Endothelial cell of umbilical vein (primary cell): ENCODE data around the gene STARD5. TPM values are rescaled to one million over a fixed set of nuclear protein-coding genes. Genes with fewer than 3 reads are reported as not detected.

Experiments used
- BruUV-seq: library from RNA; stranded (reverse); fragments of 400-500 nt; replicated peaks from 2 replicates; lab custom pipeline; 2021; lab: Mats Ljungman, UMichigan
- CTCF ChIA-PET: fragments of 300-600, 350-600 bp; sonication (Branson Sonifier 250); formaldehyde crosslinking; loops from one replicate; lab custom pipeline; 2021; ENCODE audit warnings: antibody characterized with exemption, inconsistent platforms; lab: Charles Lee
- POLR2A ChIA-PET: fragments of 300-600, 350-600 bp; sonication (Branson Sonifier 250); formaldehyde crosslinking; loops from one replicate; lab custom pipeline; 2021; ENCODE audit warnings: antibody characterized with exemption, inconsistent platforms; lab: Charles Lee
- DNase-seq: peaks from one replicate; pipeline ENCODE4 v3.0.0-alpha.2; 2011; ENCODE audit warnings: low read depth, low spot score
- FAIRE-seq: peaks from 2 replicates; lab custom pipeline; 2011; peaks lifted over from hg19 to GRCh38; lab: Jason Lieb, UNC
- H2AFZ ChIP-seq: 2 replicates; pipeline ENCODE4 v1.6.0; 2012; ENCODE audit warnings: low read depth, low read length, control low read depth, inconsistent platforms
- H3K27ac ChIP-seq: 2 replicates; pipeline ENCODE4 v1.5.1; 2011; ENCODE audit warnings: low read depth, mild to moderate bottlenecking, control low read depth, low read length, moderate library complexity; ENCODE audit not compliant: insufficient read depth
- H3K27me3 ChIP-seq, 2 experiments: 2 replicates each; pipeline versions ENCODE4 v1.6.0 to v1.6.1; 2011; ENCODE audit warnings: low read length in 2 of 2, mixed read lengths in 1 of 2; ENCODE audit not compliant: control insufficient read depth in 2 of 2, insufficient read depth in 2 of 2
- H3K36me3 ChIP-seq, 2 experiments: 2 replicates in 1 of 2; 3 replicates in 1 of 2; pipeline ENCODE4 v1.5.1; 2011; ENCODE audit warnings: low read length in 2 of 2, mild to moderate bottlenecking in 1 of 2, moderate library complexity in 1 of 2; ENCODE audit not compliant: control insufficient read depth in 2 of 2, insufficient read depth in 2 of 2; ENCODE audit errors: extremely low read depth in 1 of 2
- H3K4me1 ChIP-seq: 3 replicates; pipeline ENCODE4 v1.5.1; 2011; ENCODE audit warnings: mild to moderate bottlenecking, low read length; ENCODE audit not compliant: control insufficient read depth, insufficient read depth; ENCODE audit errors: extremely low read depth
- H3K4me2 ChIP-seq: 2 replicates; pipeline ENCODE4 v1.6.1; 2011; ENCODE audit warnings: low read length, control low read depth, mixed read lengths; ENCODE audit not compliant: insufficient read depth
- H3K4me3 ChIP-seq, 3 experiments: fragments of 200-600 bp in 1 of 3; sonication (generic), shearing (Covaris generic) in 1 of 3; replicated peaks in 1 of 3; 2 replicates each; pipeline ENCODE4 v1.5.1; 2011 to 2016; ENCODE audit warnings: control low read depth in 3 of 3, low read length in 3 of 3, mild to moderate bottlenecking in 2 of 3, inconsistent platforms in 1 of 3, low read depth in 1 of 3, moderate library complexity in 1 of 3; ENCODE audit not compliant: insufficient read depth in 1 of 3
- H3K79me2 ChIP-seq: 2 replicates; pipeline ENCODE4 v1.6.0; 2012; ENCODE audit warnings: low read length, inconsistent platforms; ENCODE audit not compliant: control insufficient read depth, insufficient read depth
- H3K9ac ChIP-seq: replicated peaks from 2 replicates; pipeline ENCODE3; 2011; ENCODE audit warnings: low read length, control low read depth; ENCODE audit not compliant: insufficient read depth; ENCODE audit errors: extremely low read depth
- H3K9me1 ChIP-seq: replicated peaks from 3 replicates; pipeline ENCODE4 v1.6.0; 2011; ENCODE audit warnings: mild to moderate bottlenecking, low read length; ENCODE audit not compliant: control insufficient read depth, insufficient read depth; ENCODE audit errors: extremely low read depth
- H3K9me3 ChIP-seq: replicated peaks from 2 replicates; pipeline ENCODE4 v1.5.1; 2012; ENCODE audit warnings: low read length, inconsistent platforms; ENCODE audit not compliant: control insufficient read depth, insufficient read depth
- H4K20me1 ChIP-seq: replicated peaks from 2 replicates; pipeline ENCODE3; 2011; ENCODE audit warnings: mild to moderate bottlenecking, low read length; ENCODE audit not compliant: control insufficient read depth, insufficient read depth; ENCODE audit errors: extremely low read depth
- CTCF ChIP-seq, 2 donors: IDR thresholded peaks; 1 replicate in 1 of 2; 2 replicates in 1 of 2; pipeline ENCODE4 v1.5.1; 2011; ENCODE audit warnings: low read length in 2 of 2, mild to moderate bottlenecking in 2 of 2, moderate library complexity in 2 of 2, control low read depth in 1 of 2, inconsistent platforms in 1 of 2, low read depth in 1 of 2; ENCODE audit not compliant: insufficient read depth in 1 of 2; ENCODE audit errors: extremely low read depth in 1 of 2
- EZH2 ChIP-seq: IDR thresholded peaks from 2 replicates; pipeline ENCODE4 v1.6.1; 2012; ENCODE audit warnings: borderline replicate concordance, low read depth, mild to moderate bottlenecking, moderate library complexity, low read length, inconsistent platforms; ENCODE audit not compliant: severe bottlenecking
- FOS ChIP-seq: IDR thresholded peaks from 2 replicates; pipeline ENCODE4 v1.6.1; 2011; ENCODE audit warnings: mild to moderate bottlenecking, low read length, moderate library complexity, borderline replicate concordance; ENCODE audit not compliant: insufficient read depth
- GATA2 ChIP-seq: IDR thresholded peaks from 2 replicates; pipeline ENCODE4 v1.7.0; 2011; ENCODE audit warnings: low read depth, mild to moderate bottlenecking, moderate library complexity, mixed read lengths, low read length; ENCODE audit not compliant: insufficient read length, insufficient read depth
- JUN ChIP-seq: IDR thresholded peaks from 2 replicates; pipeline ENCODE4 v1.6.1; 2011; ENCODE audit warnings: borderline replicate concordance, low read depth; ENCODE audit not compliant: insufficient read length, insufficient read depth
- MAX ChIP-seq: IDR thresholded peaks from 2 replicates; pipeline ENCODE4 v1.6.1; 2011; ENCODE audit not compliant: insufficient read depth, insufficient read length
- MYC ChIP-seq: IDR thresholded peaks from one replicate; pipeline ENCODE4 v1.6.1; 2011; ENCODE audit warnings: mild to moderate bottlenecking, low read depth, low read length
- POLR2A ChIP-seq: IDR thresholded peaks from 2 replicates; pipeline ENCODE4 v1.6.1; 2012; ENCODE audit warnings: low read depth, mild to moderate bottlenecking, control low read depth, low read length
- POLR2AphosphoS5 ChIP-seq: IDR thresholded peaks from 2 replicates; pipeline ENCODE4 v1.6.1; 2012; ENCODE audit warnings: low read depth, mild to moderate bottlenecking, control low read depth, low read length, moderate library complexity; ENCODE audit not compliant: insufficient read depth
- dilution Hi-C: fragments of 300-500 bp; cut with MboI; formaldehyde crosslinking; loops from one replicate; pipeline ENCODE4 v1.15.0; 2019; ENCODE audit warnings: low sequenced_read_pairs; ENCODE audit not compliant: extremely low pct_ligation_motif_present
- intact Hi-C: fragments of 100-400 bp; cut with micrococcal nuclease; formaldehyde crosslinking; loops from one replicate; pipeline ENCODE4 v1.10.0; 2022
- polyA plus RNA-seq, 4 experiments: library from polyadenylated mRNA; depleted of rRNA in 3 of 4; stranded (reverse) in 3 of 4; unstranded in 1 of 4; fragments of >200 nt; gene quantifications; 2 replicates each; pipeline versions ENCODE4 v1.2.1 to v1.2.3, GENCODE V29; 2011 to 2012; ENCODE audit warnings: missing spikeins in 1 of 4
- total RNA-seq: library from RNA; stranded (reverse); gene quantifications from 2 replicates; pipeline ENCODE4 v1.2.3, GENCODE V29; 2021

STARD5 gene
- total and polyA plus RNA-seq, 2 donors (not counting 3 experiments of a cell fraction or from before 2014, with no cell fraction given) = 2.2 to 3.0 TPM

- Histone ChIP-seq H3K9me1 (no peaks in the 10 kb centered on the region), H3K4me3 (no peak overlapping the region), H3K4me1 (no peaks in the 10 kb centered on the region), H4K20me1 (no peaks in the 10 kb centered on the region), H3K36me3 (no peaks in the 10 kb centered on the region), H3K79me2 (no peaks in the 10 kb centered on the region), H3K9ac (no peak overlapping the region), H3K27me3 (no peaks in the 10 kb centered on the region), H3K9me3 (no peaks in the 10 kb centered on the region), H2AFZ (no peak overlapping the region), H3K4me2 (no peak overlapping the region), H3K27ac (no peak overlapping the region)
- dilution Hi-C loops (no loop called here), intact Hi-C loops (no loop called here)
- TF ChIP-seq POLR2A (no peak), MAX (no peak), FOS (no peak), POLR2AphosphoS5 (no peak), EZH2 (no peak), JUN (no peak), GATA2 (no peak), MYC (no peak), CTCF (IDR thresholded peaks at IDR 0.05; ENCODE audit: extremely low read depth in 1 of 2, insufficient read depth in 1 of 2, low read depth in 1 of 2, low read length in 2 of 2) (no peak)
- DNase-seq (no peak), FAIRE-seq (no peak)
- ChIA-PET POLR2A (no interaction called here), CTCF (no interaction called here)
- no TSS peak for BruUV-seq
Measured at GRCh38 chr15:81351651-81352050, 27.7 kb upstream of the STARD5 start.
